Naive thymus-derived CD4-positive, alpha-beta T cell (primary cell): ENCODE results near the gene SENP8. TPM values are rescaled to one million over a fixed set of nuclear protein-coding genes. Genes with fewer than 3 reads are reported as not detected.
"Not testable (repeated sequence)": the region's sequence is repeated elsewhere in the genome, so short reads cannot be mapped to it uniquely, and the experiment has no call there.

Experiments
- ATAC-seq: fragments of 150-1000 bp; cut with Tn5 transposase; 2 replicates; pipeline ENCODE4 v1.10.0; 2021; ENCODE audit warnings: mild to moderate bottlenecking, moderate library complexity
- CTCF ChIA-PET: fragments of 350-600 bp; sonication (Branson Sonifier 250); formaldehyde crosslinking; loops from one replicate; lab custom pipeline; 2021; ENCODE audit warnings: antibody characterized with exemption; lab: Charles Lee
- POLR2A ChIA-PET: fragments of 350-600 bp; sonication (Branson Sonifier 250); formaldehyde crosslinking; loops from one replicate; lab custom pipeline; 2021; ENCODE audit warnings: antibody characterized with exemption, inconsistent platforms; lab: Charles Lee
- DNase-seq, 9 donors: peaks; one replicate each; pipeline versions ENCODE4 v3.0.0 to v3.0.0-alpha.2; 2020 to 2022; ENCODE audit warnings: mixed read lengths in 1 of 9
- H3K27ac ChIP-seq: one replicate; pipeline ENCODE4 v1.7.0; 2013; ENCODE audit warnings: mild to moderate bottlenecking, low read depth, low read length, moderate library complexity
- H3K27me3 ChIP-seq, 2 donors: one replicate each; pipeline ENCODE4 v1.7.0; 2013; ENCODE audit warnings: low read length in 2 of 2, mild to moderate bottlenecking in 2 of 2, moderate library complexity in 2 of 2; ENCODE audit not compliant: control insufficient read depth in 2 of 2, insufficient read depth in 2 of 2
- H3K36me3 ChIP-seq, 3 experiments: 1 replicate in 2 of 3; 2 replicates in 1 of 3; pipeline ENCODE4 v1.7.0; 2013; ENCODE audit warnings: low read length in 3 of 3, mild to moderate bottlenecking in 3 of 3, moderate library complexity in 1 of 3; ENCODE audit not compliant: insufficient read depth in 3 of 3, control insufficient read depth in 2 of 3
- H3K4me1 ChIP-seq, 2 donors: one replicate each; pipeline ENCODE4 v1.7.0; 2013; ENCODE audit warnings: low read length in 2 of 2, mild to moderate bottlenecking in 2 of 2, moderate library complexity in 1 of 2; ENCODE audit not compliant: control insufficient read depth in 2 of 2, insufficient read depth in 2 of 2
- H3K4me3 ChIP-seq: 2 replicates; pipeline ENCODE4 v1.7.0; 2013; ENCODE audit warnings: mild to moderate bottlenecking, low read length
- H3K9me3 ChIP-seq, 3 experiments: 1 replicate in 2 of 3; 2 replicates in 1 of 3; pipeline ENCODE4 v1.7.0; 2013; ENCODE audit warnings: low read length in 3 of 3; ENCODE audit not compliant: control insufficient read depth in 2 of 3
- H3K27ac Mint-ChIP-seq, 9 donors: one replicate each; pipeline ENCODE4 v1.8.0; 2020 to 2022; ENCODE audit warnings: mixed read lengths in 9 of 9, mild to moderate bottlenecking in 8 of 9, moderate library complexity in 5 of 9, inconsistent platforms in 2 of 9
- H3K27me3 Mint-ChIP-seq, 5 donors: one replicate each; pipeline ENCODE4 v1.8.0; 2021 to 2022; ENCODE audit warnings: mixed read lengths in 5 of 5, mild to moderate bottlenecking in 1 of 5
- H3K36me3 Mint-ChIP-seq, 5 donors: one replicate each; pipeline ENCODE4 v1.8.0; 2020 to 2022; ENCODE audit warnings: mixed read lengths in 5 of 5, mild to moderate bottlenecking in 3 of 5, inconsistent platforms in 1 of 5
- H3K4me1 Mint-ChIP-seq, 7 donors: one replicate each; pipeline ENCODE4 v1.8.0; 2020 to 2022; ENCODE audit warnings: mixed read lengths in 7 of 7, mild to moderate bottlenecking in 3 of 7, inconsistent platforms in 1 of 7
- H3K4me3 Mint-ChIP-seq, 10 donors: one replicate each; pipeline ENCODE4 v1.8.0; 2020 to 2022; ENCODE audit warnings: mild to moderate bottlenecking in 10 of 10, mixed read lengths in 10 of 10, moderate library complexity in 6 of 10, inconsistent platforms in 2 of 10
- H3K9me3 Mint-ChIP-seq, 11 donors: one replicate each; pipeline ENCODE4 v1.8.0; 2020 to 2022; ENCODE audit warnings: mixed read lengths in 11 of 11, mild to moderate bottlenecking in 4 of 11, inconsistent platforms in 1 of 11, moderate library complexity in 1 of 11
- intact Hi-C, 2 donors: fragments of 100-400 bp; cut with micrococcal nuclease; formaldehyde crosslinking; loops; one replicate each; pipeline ENCODE4 v1.15.1; 2023
- polyA plus RNA-seq, 2 donors: library from polyadenylated mRNA; unstranded; fragments of 300-500 nt; fragmentation: Illumina TruSeq; gene quantifications; one replicate each; pipeline ENCODE4 v1.2.3, GENCODE V29; 2021
- total RNA-seq, 6 experiments: library from RNA in 5 of 6; stranded (reverse) in 5 of 6; gene quantifications; 1 replicate in 5 of 6; 2 replicates in 1 of 6; pipeline ENCODE4 v1.2.3 and lab custom pipeline; 2021 to 2026

Gene SENP8
- total and polyA plus RNA-seq, 7 experiments from 2014 or later: 0.34 to 1.6 (median 1.2) TPM

DNA sequence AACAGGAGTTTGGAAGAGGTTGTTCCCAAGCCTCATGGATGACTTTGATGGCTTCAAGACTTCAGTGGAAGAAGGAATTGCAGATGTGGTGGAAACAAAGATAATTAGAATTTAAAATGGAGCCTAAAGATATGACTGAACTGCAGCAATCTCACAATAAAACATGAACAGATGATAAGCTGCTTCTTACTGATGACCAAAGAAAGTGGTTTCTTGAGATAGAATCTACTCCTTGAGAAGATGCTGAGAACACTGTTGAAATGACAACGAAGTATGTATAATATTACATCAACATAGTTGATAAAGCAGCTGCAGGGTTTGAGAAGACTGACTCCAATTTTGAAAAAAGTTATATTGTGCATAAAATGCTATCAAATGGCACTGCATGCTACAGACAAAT is 21.4 kb upstream of the SENP8 start:
- DNase-seq (no peak), ATAC-seq (no peak)
- peaks cover 0 to 18% (median 15%) of the 10 kb centered on the region in 7 donors for H3K4me1 Mint-ChIP-seq
- no peak overlapping the region for H3K4me3 Mint-ChIP-seq
- Histone ChIP-seq H3K9me3 (no peaks in the 10 kb centered on the region), H3K27me3 (no peaks in the 10 kb centered on the region), H3K36me3 (no peaks in the 10 kb centered on the region), H3K4me1 (no peaks in the 10 kb centered on the region), H3K4me3 (no peak overlapping the region), H3K27ac (no peak overlapping the region)
- no peaks in the 10 kb centered on the region for H3K27me3 Mint-ChIP-seq
- CTCF ChIA-PET: no interaction called here
- intact Hi-C loops: no loop called here
- POLR2A ChIA-PET: no interaction called here
- H3K36me3 Mint-ChIP-seq: peaks cover 2 to 34% (median 13%) of the 10 kb centered on the region in 5 donors
- peaks cover 0 to 2% (median 0%) of the 10 kb centered on the region in 11 donors for H3K9me3 Mint-ChIP-seq
- H3K27ac Mint-ChIP-seq: no peak overlapping the region

DNA sequence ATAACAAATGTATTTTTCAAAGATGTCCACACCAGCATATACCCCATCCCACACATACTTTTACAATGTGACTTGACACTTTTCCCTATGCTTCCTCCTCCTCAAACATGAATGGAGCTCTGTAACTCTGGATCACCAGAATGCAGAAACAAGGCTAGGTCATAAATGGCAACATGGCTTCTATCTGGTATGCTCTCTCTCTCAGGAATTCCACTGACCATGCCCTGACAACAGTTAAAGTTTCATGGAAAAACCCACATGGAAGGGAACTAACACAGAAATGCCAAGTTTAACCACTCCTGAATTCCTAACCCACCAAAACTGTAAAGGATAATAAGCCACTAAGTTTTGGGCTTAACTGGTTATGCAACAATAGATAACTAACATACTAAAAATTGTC is 20.2 kb upstream of the SENP8 start:
- ChIA-PET CTCF (no interaction called here), POLR2A (no interaction called here)
- H3K4me1 Mint-ChIP-seq: peaks cover 0 to 19% (median 8%) of the 10 kb centered on the region in 7 donors
- DNase-seq (no peak), ATAC-seq (no peak)
- H3K9me3 Mint-ChIP-seq: peaks cover 0 to 2% (median 0%) of the 10 kb centered on the region in 11 donors
- H3K27me3 Mint-ChIP-seq: no peaks in the 10 kb centered on the region
- Histone ChIP-seq H3K27ac (no peak overlapping the region), H3K4me1 (no peaks in the 10 kb centered on the region), H3K4me3 (no peak overlapping the region), H3K36me3 (no peaks in the 10 kb centered on the region), H3K9me3 (no peaks in the 10 kb centered on the region), H3K27me3 (no peaks in the 10 kb centered on the region)
- H3K27ac Mint-ChIP-seq: no peak overlapping the region
- peaks cover 0 to 25% (median 13%) of the 10 kb centered on the region in 5 donors for H3K36me3 Mint-ChIP-seq
- intact Hi-C loops: no loop called here
- H3K4me3 Mint-ChIP-seq: no peak overlapping the region

DNA sequence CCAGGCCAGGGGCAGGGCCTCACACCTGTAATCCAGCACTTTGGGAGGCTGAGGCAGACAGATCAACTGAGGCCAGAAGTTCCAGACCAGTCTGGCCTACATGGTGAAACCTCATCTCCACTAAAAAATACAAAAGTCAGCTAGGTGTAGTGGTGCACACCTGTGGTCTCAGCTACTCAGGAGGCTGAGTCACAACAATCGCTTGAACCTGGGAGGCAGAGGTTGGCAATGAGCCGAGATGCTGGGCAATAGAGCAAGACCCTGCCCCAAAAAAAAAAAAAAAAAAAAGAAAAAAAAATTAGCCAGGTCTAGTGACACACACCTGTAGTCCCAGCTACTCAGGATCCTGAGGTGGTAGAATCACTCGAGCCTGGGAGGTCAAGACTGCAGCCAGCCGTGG is 19.0 kb upstream of the SENP8 start:
- CTCF ChIA-PET: no interaction called here
- Mint-ChIP-seq H3K27ac (no peak overlapping the region), H3K36me3 (peaks cover 0 to 25% (median 13%) of the 10 kb centered on the region in 5 donors), H3K4me1 (peaks cover 0 to 25% (median 12%) of the 10 kb centered on the region in 7 donors), H3K27me3 (no peaks in the 10 kb centered on the region), H3K4me3 (no peak overlapping the region), H3K9me3 (peaks cover 0 to 2% (median 0%) of the 10 kb centered on the region in 11 donors)
- Histone ChIP-seq H3K36me3 (no peaks in the 10 kb centered on the region), H3K27me3 (no peaks in the 10 kb centered on the region), H3K4me1 (no peaks in the 10 kb centered on the region), H3K27ac (no peak overlapping the region), H3K4me3 (no peak overlapping the region), H3K9me3 (no peaks in the 10 kb centered on the region)
- DNase-seq (no peak), ATAC-seq (no peak)
- intact Hi-C loops: no loop called here
- POLR2A ChIA-PET: interaction anchor here (0.6 kb wide), 1 partner anchor 13 kb away, joined by 4 read pairs; no protein-coding TSS in a partner anchor

DNA sequence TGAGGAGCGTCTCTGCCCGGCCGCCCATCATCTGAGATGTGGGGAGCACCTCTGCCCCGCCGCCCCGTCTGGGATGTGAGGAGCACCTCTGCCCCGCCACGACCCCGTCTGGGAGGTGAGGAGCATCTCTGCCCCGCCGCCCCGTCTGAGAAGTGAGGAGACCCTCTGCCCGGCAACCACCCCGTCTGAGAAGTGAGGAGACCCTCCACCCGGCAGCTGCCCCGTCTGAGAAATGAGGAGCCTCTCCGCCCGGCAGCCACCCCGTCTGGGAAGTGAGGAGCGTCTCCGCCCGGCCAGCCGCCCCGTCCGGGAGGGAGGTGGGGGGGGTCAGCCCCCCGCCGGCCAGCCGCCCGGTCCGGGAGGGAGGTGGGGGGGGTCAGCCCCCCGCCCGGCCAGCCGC is 17.7 kb upstream of the SENP8 start:
- POLR2A ChIA-PET, H3K27ac Mint-ChIP-seq, H3K27me3 Mint-ChIP-seq, H3K4me1 ChIP-seq, H3K9me3 ChIP-seq, H3K9me3 Mint-ChIP-seq, CTCF ChIA-PET, DNase-seq, H3K4me3 Mint-ChIP-seq, H3K27me3 ChIP-seq, H3K27ac ChIP-seq, H3K36me3 ChIP-seq, ATAC-seq, intact Hi-C loops, H3K4me3 ChIP-seq: not testable (repeated sequence)
- Mint-ChIP-seq H3K4me1 (peaks cover 0 to 28% (median 18%) of the 10 kb centered on the region in 7 donors), H3K36me3 (peaks cover 0 to 20% (median 13%) of the 10 kb centered on the region in 5 donors)

DNA sequence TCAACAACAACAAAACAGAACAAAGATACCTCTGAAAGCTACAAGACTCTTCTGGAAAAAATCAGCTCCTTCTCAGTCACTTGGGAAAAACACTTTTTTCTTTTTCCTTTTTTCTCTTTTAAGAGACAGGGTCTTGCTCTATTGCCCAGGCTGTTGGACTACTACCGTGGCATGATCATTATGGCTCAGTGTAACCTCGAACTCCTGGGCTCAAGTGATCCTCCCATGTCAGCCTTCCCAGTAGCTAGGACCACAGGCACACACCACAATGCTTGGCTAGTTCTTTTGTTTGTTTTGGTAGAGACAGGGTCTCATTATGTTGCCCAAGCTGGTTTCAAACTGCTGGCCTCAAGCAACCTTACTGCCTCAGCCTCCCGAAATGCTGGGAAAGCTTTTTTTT is 13.1 kb upstream of the SENP8 start:
- intact Hi-C loops: no loop called here
- H3K27ac ChIP-seq: no peak overlapping the region
- H3K9me3 Mint-ChIP-seq: no peaks in the 10 kb centered on the region
- CTCF ChIA-PET: interaction anchor here (0.5 kb wide), 1 partner anchor 111 kb away, joined by 3 read pairs; no protein-coding TSS in a partner anchor
- ATAC-seq (no peak), DNase-seq (no peak)
- H3K27ac Mint-ChIP-seq: no peak overlapping the region
- H3K4me3 Mint-ChIP-seq: no peak overlapping the region
- H3K36me3 Mint-ChIP-seq: no peaks in the 10 kb centered on the region
- H3K9me3 ChIP-seq: no peaks in the 10 kb centered on the region
- H3K36me3 ChIP-seq: no peaks in the 10 kb centered on the region
- POLR2A ChIA-PET: no interaction called here
- H3K4me3 ChIP-seq: no peak overlapping the region
- H3K4me1 Mint-ChIP-seq: peaks cover 0 to 32% (median 14%) of the 10 kb centered on the region in 7 donors
- H3K27me3 ChIP-seq: no peaks in the 10 kb centered on the region
- no peaks in the 10 kb centered on the region for H3K4me1 ChIP-seq
- no peaks in the 10 kb centered on the region for H3K27me3 Mint-ChIP-seq

DNA sequence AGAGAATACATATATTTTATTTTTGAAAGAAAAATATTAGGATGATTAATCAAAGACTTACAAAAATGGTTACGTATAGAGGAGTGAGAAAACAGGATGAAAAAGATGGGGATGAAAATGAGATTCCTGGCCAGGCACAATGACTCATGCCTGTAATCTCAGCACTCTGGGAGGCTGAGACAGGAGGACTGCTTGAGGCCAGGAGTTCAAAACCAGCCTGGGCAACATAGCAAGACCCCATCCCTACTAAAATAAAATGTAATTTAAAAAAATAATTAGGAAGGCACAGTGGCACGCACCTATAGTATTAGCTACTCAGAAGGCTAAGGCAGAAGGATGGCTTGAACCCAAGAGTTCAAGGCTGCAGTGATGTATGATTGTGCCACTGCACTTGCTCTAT is 12.1 kb upstream of the SENP8 start:
- intact Hi-C loops: no loop called here
- no peaks in the 10 kb centered on the region for H3K4me1 ChIP-seq
- no peak for ATAC-seq
- Mint-ChIP-seq H3K27ac (no peak overlapping the region), H3K4me1 (peaks cover 0 to 36% (median 17%) of the 10 kb centered on the region in 7 donors), H3K36me3 (no peaks in the 10 kb centered on the region), H3K9me3 (no peaks in the 10 kb centered on the region), H3K27me3 (no peaks in the 10 kb centered on the region), H3K4me3 (no peak overlapping the region)
- H3K9me3 ChIP-seq: no peaks in the 10 kb centered on the region
- H3K27me3 ChIP-seq: no peaks in the 10 kb centered on the region
- no peak overlapping the region for H3K4me3 ChIP-seq
- no peak overlapping the region for H3K27ac ChIP-seq
- CTCF ChIA-PET: no interaction called here
- no peaks in the 10 kb centered on the region for H3K36me3 ChIP-seq
- POLR2A ChIA-PET: no interaction called here
- DNase-seq: no peak

- Mint-ChIP-seq H3K27me3 (peaks cover 0 to 9% (median 0%) of the 10 kb centered on the region in 5 donors), H3K36me3 (no peaks in the 10 kb centered on the region), H3K4me3 (no peak overlapping the region), H3K4me1 (peaks cover 0 to 32% (median 25%) of the 10 kb centered on the region in 7 donors), H3K27ac (no peak overlapping the region), H3K9me3 (no peaks in the 10 kb centered on the region)
- no peaks in the 10 kb centered on the region for H3K9me3 ChIP-seq
- ATAC-seq (no peak), DNase-seq (no peak)
- POLR2A ChIA-PET: no interaction called here
- H3K4me3 ChIP-seq: no peak overlapping the region
- H3K27ac ChIP-seq: no peak overlapping the region
- H3K36me3 ChIP-seq: no peaks in the 10 kb centered on the region
- peaks cover 0 to 2% of the 10 kb centered on the region in 2 donors for H3K4me1 ChIP-seq
- CTCF ChIA-PET: no interaction called here
- intact Hi-C loops: loop anchor here in 1 of 2 donors (10.0 kb wide), 1 partner anchor 84 kb away; the partner anchor contains the start of gene GRAMD2A
- no peaks in the 10 kb centered on the region for H3K27me3 ChIP-seq
These were observed 7.8 kb upstream of the SENP8 start for GRCh38 chr15:72110355-72110754.
